Measurements from ENCODE around the gene PCDHGA7. TPM values are rescaled to one million over a fixed set of nuclear protein-coding genes. Genes with fewer than 3 reads are reported as not detected.
"Not testable (repeated sequence)": the region's sequence is repeated elsewhere in the genome, so short reads cannot be mapped to it uniquely, and the experiment has no call there.

PCDHGA7 gene
- polyA plus RNA-seq, 3 donors from 2014 or later = not detected

GRCh38 chr5:141432726-141433125 lies 50.2 kb downstream of the PCDHGA7 start:
- Mint-ChIP-seq H3K9me3 (peaks cover 12 to 34% (median 27%) of the 10 kb centered on the region in 6 donors), H3K4me1 (peaks cover 19 to 22% of the 10 kb centered on the region in 2 donors), H3K36me3 (peaks cover 5 to 14% (median 11%) of the 10 kb centered on the region in 3 donors), H3K27me3 (ENCODE audit: low read depth in 3 of 3) (peaks cover 28 to 39% (median 37%) of the 10 kb centered on the region in 3 donors)
- not testable (repeated sequence) for H3K4me3 Mint-ChIP-seq, DNase-seq, H3K27ac Mint-ChIP-seq

GRCh38 chr5:141434006-141434405 lies 51.5 kb downstream of the PCDHGA7 start:
- Mint-ChIP-seq H3K27me3 (ENCODE audit: low read depth in 3 of 3) (peaks cover 23 to 39% (median 36%) of the 10 kb centered on the region in 3 donors), H3K9me3 (peaks cover 12 to 33% (median 23%) of the 10 kb centered on the region in 6 donors), H3K36me3 (peaks cover 0 to 11% (median 8%) of the 10 kb centered on the region in 3 donors), H3K4me3 (no peak overlapping the region), H3K4me1 (peaks cover 19 to 22% of the 10 kb centered on the region in 2 donors), H3K27ac (no peak overlapping the region)
- DNase-seq = no peak

Other genes starting within 250 kb of the PCDHGA7 start
- not detected for gene PCDHB5, start 247.5 kb upstream of the PCDHGA7 start, polyA plus RNA-seq
- not detected for gene PCDHB6, start 232.7 kb upstream of the PCDHGA7 start, polyA plus RNA-seq
- not detected for gene PCDHB7, start 210.1 kb upstream of the PCDHGA7 start, polyA plus RNA-seq
- not detected for gene PCDHB8, start 205.0 kb upstream of the PCDHGA7 start, polyA plus RNA-seq
- not detected for gene PCDHB16, start 200.4 kb upstream of the PCDHGA7 start, polyA plus RNA-seq
- gene PCDHB9, start 195.6 kb upstream of the PCDHGA7 start, polyA plus RNA-seq = not detected
- not detected for gene PCDHB10, start 190.4 kb upstream of the PCDHGA7 start, polyA plus RNA-seq
- gene PCDHB11, start 183.1 kb upstream of the PCDHGA7 start, polyA plus RNA-seq = not detected
- gene PCDHB12, start 174.0 kb upstream of the PCDHGA7 start, polyA plus RNA-seq = not detected
- gene PCDHB13, start 168.8 kb upstream of the PCDHGA7 start, polyA plus RNA-seq = not detected
- not detected for gene PCDHB14, start 159.4 kb upstream of the PCDHGA7 start, polyA plus RNA-seq
- under 1 TPM in 1 of 3 donors, not detected in 2; 0.16 TPM for gene PCDHB15, start 137.3 kb upstream of the PCDHGA7 start, polyA plus RNA-seq
- gene SLC25A2, start 78.7 kb upstream of the PCDHGA7 start, polyA plus RNA-seq = not detected
- 100 to 1,000 TPM; 136 to 191 (median 151) TPM for gene TAF7, start 62.0 kb upstream of the PCDHGA7 start, polyA plus RNA-seq
- not detected for gene PCDHGA1, start 52.2 kb upstream of the PCDHGA7 start, polyA plus RNA-seq
- not detected for gene PCDHGA2, start 44.0 kb upstream of the PCDHGA7 start, polyA plus RNA-seq
- gene PCDHGA3, start 38.9 kb upstream of the PCDHGA7 start, polyA plus RNA-seq = under 1 TPM in 1 of 3 donors, not detected in 2; 0.11 TPM
- gene PCDHGB1, start 32.6 kb upstream of the PCDHGA7 start, polyA plus RNA-seq = not detected
- under 1 TPM in 2 of 3 donors, not detected in 1; 0.10 to 0.11 TPM for gene PCDHGA4, start 27.7 kb upstream of the PCDHGA7 start, polyA plus RNA-seq
- not detected for gene PCDHGB2, start 22.7 kb upstream of the PCDHGA7 start, polyA plus RNA-seq
- gene PCDHGA5, start 18.6 kb upstream of the PCDHGA7 start, polyA plus RNA-seq = not detected
- gene PCDHGB3, start 12.5 kb upstream of the PCDHGA7 start, polyA plus RNA-seq = under 1 TPM in 2 of 3 donors, not detected in 1; 0.06 to 0.15 TPM
- gene PCDHGA6, start 8.9 kb upstream of the PCDHGA7 start, polyA plus RNA-seq = not detected
- under 1 TPM in 1 of 3 donors, not detected in 2; 0.13 TPM for gene PCDHGB4, start 5.0 kb downstream of the PCDHGA7 start, polyA plus RNA-seq
- gene PCDHGA8, start 9.9 kb downstream of the PCDHGA7 start, polyA plus RNA-seq = under 1 TPM in 1 of 3 donors, not detected in 2; 0.07 TPM
- 1 to 10 TPM in 2 of 3 donors, under 1 TPM in 1; 0.36 to 2.1 (median 2.0) TPM for gene PCDHGB5, start 15.2 kb downstream of the PCDHGA7 start, polyA plus RNA-seq
- under 1 TPM in 1 of 3 donors, not detected in 2; 0.04 TPM for gene PCDHGA9, start 20.0 kb downstream of the PCDHGA7 start, polyA plus RNA-seq
- 1 to 10 TPM in 1 of 3 donors, under 1 TPM in 1, not detected in 1; 0.38 to 1.9 TPM for gene PCDHGB6, start 25.3 kb downstream of the PCDHGA7 start, polyA plus RNA-seq
- under 1 TPM in 1 of 3 donors, not detected in 2; 0.43 TPM for gene PCDHGA10, start 30.2 kb downstream of the PCDHGA7 start, polyA plus RNA-seq
- under 1 TPM in 1 of 3 donors, not detected in 2; 0.13 TPM for gene PCDHGB7, start 34.9 kb downstream of the PCDHGA7 start, polyA plus RNA-seq
- gene PCDHGA11, start 38.3 kb downstream of the PCDHGA7 start, polyA plus RNA-seq = under 1 TPM in 1 of 3 donors, not detected in 2; 0.11 TPM
- under 1 TPM in 1 of 3 donors, not detected in 2; 0.25 TPM for gene PCDHGA12, start 47.8 kb downstream of the PCDHGA7 start, polyA plus RNA-seq
- 1 to 10 TPM in 1 of 3 donors, under 1 TPM in 2; 0.63 to 1.3 (median 0.77) TPM for gene PCDHGC3, start 93.2 kb downstream of the PCDHGA7 start, polyA plus RNA-seq
- gene PCDHGC4, start 102.3 kb downstream of the PCDHGA7 start, polyA plus RNA-seq = not detected
- not detected for gene PCDHGC5, start 106.3 kb downstream of the PCDHGA7 start, polyA plus RNA-seq
- gene DIAPH1, start 236.3 kb downstream of the PCDHGA7 start, polyA plus RNA-seq = 100 to 1,000 TPM; 108 to 187 (median 123) TPM